Astrocyte of the spinal cord (primary cell): ENCODE measurements around the gene LACRT.
"Not testable (repeated sequence)": the region's sequence is repeated elsewhere in the genome, so short reads cannot be mapped to it uniquely, and the experiment has no call there.

Experiments used
- DNase-seq: peaks from one replicate; pipeline ENCODE4 v3.0.0; 2011; ENCODE audit warnings: low read depth, low spot score
- H3K4me3 ChIP-seq: 2 replicates; pipeline ENCODE4 v1.5.1; 2011; ENCODE audit warnings: low read depth, mild to moderate bottlenecking, low read length, moderate library complexity
- CTCF ChIP-seq: IDR thresholded peaks from 2 replicates; pipeline ENCODE4 v1.5.1; 2012; ENCODE audit warnings: low read depth, mild to moderate bottlenecking, low read length, inconsistent platforms
- in situ Hi-C: cut with HindIII; loops from 2 replicates; pipeline ENCODE4 v1.10.0; 2017; ENCODE audit warnings: low sequenced_read_pairs

The LACRT gene

GRCh38 chr12:54634795-54635194, at the start of gene LACRT:
TSS of gene LACRT (minus strand) at chr12:54634895. CDS start at chr12:54634841, 54 bp downstream.
- no peak for TF ChIP-seq CTCF
- DNase-seq, result no peak
- in situ Hi-C loops, result no loop called here
- no peak within 1 kb of the TSS for H3K4me3 ChIP-seq

GRCh38 chr12:54683398-54683797, 48.7 kb upstream of the LACRT start:
- no peak for DNase-seq
- TF ChIP-seq CTCF, result no peak
- in situ Hi-C loops, result no loop called here
- H3K4me3 ChIP-seq, result no peak overlapping the region

- no peak for DNase-seq
- in situ Hi-C loops, result no loop called here
- H3K4me3 ChIP-seq, result no peak overlapping the region
- TF ChIP-seq CTCF, result no peak
These were observed 48.0 kb upstream of the LACRT start for GRCh38 chr12:54682674-54683073.

GRCh38 chr12:54680374-54680773, 45.7 kb upstream of the LACRT start:
- DNase-seq, result no peak

GRCh38 chr12:54678131-54678530, 43.4 kb upstream of the LACRT start:
- no peak for TF ChIP-seq CTCF
- no peak for DNase-seq
- in situ Hi-C loops, result no loop called here
- no peak overlapping the region for H3K4me3 ChIP-seq

More at GRCh38 chr12:54680374-54680773, 45.7 kb upstream of the LACRT start:
- TF ChIP-seq CTCF, result peak; percentile 46
- in situ Hi-C loops, result no loop called here
- no peak overlapping the region for H3K4me3 ChIP-seq

- TF ChIP-seq CTCF, result no peak
- no peak overlapping the region for H3K4me3 ChIP-seq
- DNase-seq, result no peak
- in situ Hi-C loops, result no loop called here
These were observed 33.2 kb upstream of the LACRT start for GRCh38 chr12:54667945-54668344.

- in situ Hi-C loops, result no loop called here
- no peak for DNase-seq
- TF ChIP-seq CTCF, result no peak
- H3K4me3 ChIP-seq, result no peak overlapping the region
These were observed 31.3 kb upstream of the LACRT start for GRCh38 chr12:54666008-54666407.

- DNase-seq, H3K4me3 ChIP-seq, in situ Hi-C loops: not testable (repeated sequence)
These were observed 30.4 kb upstream of the LACRT start for GRCh38 chr12:54665022-54665635.
